ENCODE data around the gene MAPK8IP1.
"Not testable (repeated sequence)": the region's sequence is repeated elsewhere in the genome, so short reads cannot be mapped to it uniquely, and the experiment has no call there.

MAPK8IP1 gene

DNA sequence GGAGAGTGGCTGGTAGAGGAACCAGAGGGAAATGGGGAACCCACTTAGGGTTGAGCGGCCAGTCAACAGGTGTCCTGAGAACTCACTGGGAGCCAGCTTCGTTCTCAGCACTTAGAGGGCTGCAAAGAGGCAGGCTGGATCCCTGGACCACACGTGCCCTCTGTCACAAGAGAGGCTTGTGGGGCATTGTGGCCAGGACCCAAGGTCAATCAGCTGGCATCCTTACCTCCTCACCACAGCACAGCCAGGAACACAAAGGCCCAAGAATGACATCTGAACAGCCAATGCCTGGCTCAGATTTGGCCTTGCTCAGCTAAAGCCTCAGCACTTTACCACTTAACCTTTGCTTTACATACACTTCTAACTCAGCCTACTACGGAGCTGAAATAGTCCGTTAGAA lies 7.4 kb downstream of the MAPK8IP1 start:
- no peak for DNase-seq

DNA sequence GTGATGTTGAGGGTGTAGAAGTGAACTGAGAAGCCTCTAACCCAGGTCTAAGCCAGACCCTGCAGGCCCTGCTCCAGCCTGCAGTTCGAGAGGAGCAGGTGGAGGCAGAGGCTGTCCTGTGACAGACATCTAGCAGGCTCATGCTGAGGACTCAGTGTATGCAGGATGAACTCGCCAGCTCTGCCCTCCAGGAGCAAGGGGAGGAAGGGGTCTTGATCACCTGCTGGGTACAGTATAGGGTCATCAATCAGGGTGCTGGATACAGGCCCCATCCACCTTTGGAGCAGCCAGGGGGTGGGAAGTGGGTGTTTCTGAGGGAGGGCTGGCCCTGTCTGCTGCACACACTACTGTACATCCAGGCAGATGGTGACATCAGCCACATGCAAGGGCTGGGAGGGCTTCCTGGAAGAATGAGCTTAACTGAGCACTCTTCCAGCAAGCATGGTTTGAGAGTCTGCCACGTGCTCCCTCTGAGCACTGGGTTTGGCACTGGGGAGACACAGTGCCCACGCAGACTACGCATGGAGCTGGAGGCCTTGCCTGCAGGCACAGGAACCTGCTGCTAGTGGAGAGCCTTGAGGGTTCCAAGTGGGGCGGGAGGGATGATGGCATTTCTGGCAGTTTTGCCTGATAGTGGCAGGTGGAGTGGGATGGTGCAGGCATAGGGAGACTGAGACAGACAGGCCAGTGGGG lies 9.2 kb downstream of the MAPK8IP1 start:
- no peak for DNase-seq

DNA sequence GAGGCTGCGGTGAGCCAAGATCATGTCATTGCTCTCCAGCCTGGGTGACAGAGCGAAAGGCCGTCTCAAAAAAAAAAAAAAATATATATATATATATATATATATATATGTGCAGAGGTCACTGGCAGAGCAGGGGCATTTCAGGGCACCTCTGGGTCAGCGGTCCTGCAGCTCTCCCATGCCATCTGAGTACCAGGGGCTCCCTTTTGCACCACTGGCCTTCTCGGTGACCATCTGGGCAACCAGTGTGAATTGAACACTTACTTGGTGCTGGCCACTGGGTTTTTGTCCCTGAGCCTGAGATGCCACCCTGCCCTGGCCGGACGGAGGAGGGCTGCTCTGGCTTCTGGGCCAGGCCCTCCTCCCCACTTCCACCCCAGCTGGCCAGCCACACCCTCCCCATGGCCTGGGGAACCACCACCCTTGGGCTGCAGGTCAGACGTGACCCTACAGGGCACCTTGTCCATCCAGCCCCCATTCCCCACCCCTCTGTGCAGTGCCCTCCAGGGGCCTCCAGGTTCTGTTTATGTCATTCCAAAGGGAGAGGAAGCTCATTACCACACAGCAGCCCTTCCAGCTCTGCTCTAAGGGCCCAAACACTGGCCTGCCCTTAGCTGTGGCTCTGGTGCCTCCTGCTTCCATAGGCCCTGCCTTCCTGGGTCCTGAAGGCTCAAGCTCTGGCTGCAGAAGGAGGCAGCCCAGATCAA lies 10.3 kb downstream of the MAPK8IP1 start:
- DNase-seq = no peak

DNA sequence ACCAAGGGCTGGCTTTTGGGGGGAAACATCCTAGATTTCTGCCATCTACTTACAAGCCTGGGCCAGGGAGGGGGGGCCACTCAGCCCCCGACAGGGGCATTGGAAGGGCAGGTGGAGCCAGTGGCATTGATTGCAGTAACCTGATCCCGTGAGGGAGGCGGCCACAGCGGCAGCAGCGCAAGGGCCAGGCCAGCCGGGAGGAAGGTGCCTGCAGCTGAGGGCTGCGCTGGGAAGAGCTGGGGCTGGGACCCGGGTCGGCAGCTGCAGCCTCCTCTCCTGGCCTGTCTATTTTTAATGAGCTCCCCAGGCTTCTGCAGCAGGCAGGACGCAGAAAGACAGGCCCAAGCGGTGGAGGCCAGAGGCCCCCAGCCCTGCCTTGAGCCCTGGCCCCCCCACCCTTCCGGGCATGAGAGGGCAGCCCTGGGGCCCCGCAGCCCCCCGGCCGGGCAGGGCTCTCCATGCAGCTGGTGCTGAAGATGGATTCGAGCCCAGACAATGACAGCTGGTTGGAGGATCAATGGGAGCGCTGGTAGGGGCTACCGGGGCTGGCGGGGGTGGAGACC lies 11.1 kb downstream of the MAPK8IP1 start:
- DNase-seq = peak; percentile 84

DNA sequence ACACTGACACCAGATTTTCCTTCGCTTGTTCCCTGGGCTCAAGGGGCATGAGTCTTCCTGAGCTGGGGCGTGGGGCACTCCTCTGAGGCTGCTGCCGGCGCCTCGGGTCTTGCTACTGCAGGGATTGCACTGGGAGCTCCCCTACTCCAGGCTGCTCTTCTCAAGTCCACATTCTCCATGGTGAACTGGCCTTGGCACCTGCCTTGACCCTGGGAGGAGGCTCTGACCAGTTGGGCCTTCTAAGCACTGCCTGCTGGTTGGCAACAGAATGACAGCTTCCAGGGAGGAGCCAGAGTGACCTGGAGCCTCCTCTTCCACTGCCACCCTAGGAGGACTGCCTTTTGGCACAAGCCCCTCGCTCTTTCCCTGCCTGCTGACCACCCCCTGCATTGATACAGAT lies 12.1 kb downstream of the MAPK8IP1 start:
- DNase-seq = no peak

DNA sequence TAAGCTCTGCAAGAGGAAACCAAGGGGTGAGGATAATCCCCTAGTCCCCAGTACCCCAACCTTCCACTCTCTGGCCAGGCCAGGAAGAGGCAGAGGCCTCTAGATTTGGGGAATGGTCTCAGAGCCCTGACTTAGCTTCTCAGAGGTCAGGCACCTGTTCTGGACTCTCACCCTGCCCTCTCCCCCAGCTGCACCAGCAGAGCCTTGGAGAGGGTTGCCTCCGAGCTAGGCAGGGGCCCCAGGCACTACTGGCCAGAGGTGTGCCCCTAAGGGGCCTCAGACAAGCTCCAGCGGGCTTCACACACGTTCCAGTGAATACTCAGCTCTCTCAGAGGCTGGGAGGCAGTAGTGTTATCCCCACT lies 13.6 kb downstream of the MAPK8IP1 start:
- no peak for DNase-seq

DNA sequence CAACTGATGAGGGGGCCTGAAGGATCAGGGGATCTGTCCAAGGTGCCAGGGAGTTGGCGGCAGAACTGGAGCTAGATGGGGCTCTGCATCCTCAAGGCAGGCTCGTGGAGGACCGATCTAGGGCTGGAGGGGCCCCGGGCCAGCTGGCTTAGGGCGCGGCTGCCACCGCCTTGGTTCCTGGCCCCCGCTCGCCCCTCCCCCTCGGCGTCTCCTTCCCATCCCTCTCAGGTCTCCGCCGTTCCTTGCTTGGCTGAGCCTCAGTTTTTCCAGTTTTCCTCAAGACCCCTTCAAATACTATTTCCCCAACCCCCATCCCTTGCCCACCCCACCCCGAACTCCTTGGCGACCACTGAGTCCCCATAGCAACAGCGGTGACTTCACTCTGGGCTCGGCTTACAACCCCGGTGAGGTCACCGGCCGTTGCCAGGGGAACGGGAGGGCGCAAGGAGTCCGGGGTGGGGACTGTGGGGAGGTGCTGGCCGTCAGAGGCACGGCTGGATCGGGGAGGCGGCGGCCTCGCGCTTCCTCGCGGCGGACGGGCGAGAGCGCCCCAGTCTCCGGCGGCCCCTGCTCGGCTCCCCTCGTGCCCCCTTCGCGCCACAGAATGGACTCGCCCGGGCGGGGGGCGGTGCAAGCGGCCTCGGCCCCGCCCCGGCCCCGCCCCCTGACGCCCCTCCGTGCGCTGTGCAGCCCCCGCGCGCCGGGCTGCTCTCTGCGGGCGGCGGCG lies 14.2 kb downstream of the MAPK8IP1 start:
- DNase-seq = peak; percentile 89

DNA sequence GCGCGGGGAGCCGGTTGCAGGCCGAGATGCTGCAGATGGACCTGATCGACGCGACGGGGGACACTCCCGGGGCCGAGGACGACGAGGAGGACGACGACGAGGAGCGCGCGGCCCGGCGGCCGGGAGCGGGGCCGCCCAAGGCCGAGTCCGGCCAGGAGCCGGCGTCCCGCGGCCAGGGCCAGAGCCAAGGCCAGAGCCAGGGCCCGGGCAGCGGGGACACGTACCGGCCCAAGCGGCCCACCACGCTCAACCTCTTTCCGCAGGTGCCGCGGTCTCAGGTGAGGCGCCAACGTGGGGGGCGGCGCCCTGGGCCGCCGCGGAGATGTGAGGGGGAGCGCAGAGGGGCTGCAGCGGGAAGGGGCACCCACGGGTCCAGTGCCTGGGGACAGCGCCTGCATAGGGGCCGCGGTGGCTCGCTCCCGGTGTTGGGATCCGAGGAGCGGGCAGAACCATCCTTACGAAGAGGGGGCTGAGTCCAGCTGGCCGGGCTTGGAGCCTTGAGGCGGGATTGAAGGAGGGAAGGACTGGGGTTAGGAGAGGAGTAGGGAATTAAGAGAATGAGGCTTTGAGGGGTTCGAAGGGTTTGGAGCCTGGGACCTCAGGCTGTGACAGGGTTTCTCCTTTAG lies 14.8 kb downstream of the MAPK8IP1 start:
- peak; percentile 67 for DNase-seq

DNA sequence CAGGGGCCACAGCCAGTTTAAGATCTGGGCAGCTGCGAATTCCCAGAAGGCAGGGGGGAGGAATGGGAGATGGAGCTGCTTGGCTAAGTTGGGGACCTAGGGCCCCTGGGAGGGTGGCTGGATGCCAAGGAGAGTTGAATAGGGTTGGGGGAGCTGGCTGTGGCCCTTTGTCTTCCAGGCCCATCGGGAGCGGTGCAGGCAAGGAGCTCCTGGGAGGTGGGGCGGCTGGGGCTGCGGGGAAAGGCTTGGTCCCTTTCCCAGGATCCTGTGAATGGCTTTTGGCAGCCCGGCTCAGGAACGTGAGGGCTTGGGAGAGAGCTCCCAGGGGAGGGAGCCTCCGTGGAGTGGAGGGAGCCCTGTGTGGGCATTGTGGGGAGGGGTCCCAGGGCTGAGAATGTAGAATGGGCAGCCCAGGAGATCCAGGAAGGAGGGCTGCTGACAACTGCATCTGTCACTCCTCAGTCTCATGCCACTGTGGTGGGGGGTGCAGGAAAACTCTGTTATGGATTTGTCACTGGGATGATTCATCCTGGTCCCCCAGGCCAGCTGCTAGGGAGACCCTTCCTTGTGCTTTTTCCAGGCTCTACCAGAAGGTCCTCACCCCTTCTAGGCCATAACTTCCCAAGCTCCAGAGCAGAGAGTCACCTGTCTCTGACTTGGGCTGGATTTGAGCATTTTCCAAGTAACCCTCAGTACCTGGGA lies 15.6 kb downstream of the MAPK8IP1 start:
- peak; percentile 42 for DNase-seq

DNA sequence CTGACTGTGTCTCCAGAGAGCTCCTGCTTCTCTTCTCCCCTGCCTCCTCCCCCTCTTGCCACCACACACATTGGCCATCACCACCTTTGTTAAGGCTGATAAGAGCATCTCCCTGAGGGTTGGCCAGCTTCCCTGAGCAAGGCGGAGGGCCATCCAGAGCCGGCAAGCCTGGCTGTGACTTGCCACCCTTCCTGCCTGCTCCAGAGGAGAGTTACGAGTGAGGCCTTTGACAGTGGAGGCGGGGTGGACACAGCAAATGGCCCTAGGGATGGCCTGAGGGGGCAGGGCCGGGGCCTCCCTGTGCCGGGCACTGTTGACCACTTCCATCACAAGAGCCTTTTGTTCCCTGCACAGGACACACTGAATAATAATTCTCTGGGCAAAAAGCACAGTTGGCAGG lies 16.2 kb downstream of the MAPK8IP1 start:
- DNase-seq = no peak

DNA sequence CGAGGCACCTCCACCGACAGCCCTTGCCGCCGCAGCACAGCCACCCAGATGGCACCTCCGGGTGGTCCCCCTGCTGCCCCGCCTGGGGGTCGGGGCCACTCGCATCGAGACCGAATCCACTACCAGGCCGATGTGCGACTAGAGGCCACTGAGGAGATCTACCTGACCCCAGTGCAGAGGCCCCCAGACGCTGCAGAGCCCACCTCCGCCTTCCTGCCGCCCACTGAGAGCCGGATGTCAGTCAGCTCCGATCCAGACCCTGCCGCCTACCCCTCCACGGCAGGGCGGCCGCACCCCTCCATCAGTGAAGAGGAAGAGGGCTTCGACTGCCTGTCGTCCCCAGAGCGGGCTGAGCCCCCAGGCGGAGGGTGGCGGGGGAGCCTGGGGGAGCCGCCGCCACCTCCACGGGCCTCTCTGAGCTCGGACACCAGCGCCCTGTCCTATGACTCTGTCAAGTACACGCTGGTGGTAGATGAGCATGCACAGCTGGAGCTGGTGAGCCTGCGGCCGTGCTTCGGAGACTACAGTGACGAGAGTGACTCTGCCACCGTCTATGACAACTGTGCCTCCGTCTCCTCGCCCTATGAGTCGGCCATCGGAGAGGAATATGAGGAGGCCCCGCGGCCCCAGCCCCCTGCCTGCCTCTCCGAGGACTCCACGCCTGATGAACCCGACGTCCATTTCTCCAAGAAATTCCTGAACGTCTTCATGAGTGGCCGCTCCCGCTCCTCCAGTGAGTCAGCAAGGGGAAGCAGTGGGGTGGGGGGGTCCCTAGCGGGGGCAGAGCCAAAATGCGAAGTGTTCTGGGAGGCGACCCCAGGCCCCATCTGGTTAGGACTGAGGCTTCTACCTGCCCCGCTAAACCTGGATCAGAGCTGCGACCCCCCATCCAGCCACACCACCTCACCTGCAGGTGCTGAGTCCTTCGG lies 17.3 kb downstream of the MAPK8IP1 start:
- no peak for DNase-seq

DNA sequence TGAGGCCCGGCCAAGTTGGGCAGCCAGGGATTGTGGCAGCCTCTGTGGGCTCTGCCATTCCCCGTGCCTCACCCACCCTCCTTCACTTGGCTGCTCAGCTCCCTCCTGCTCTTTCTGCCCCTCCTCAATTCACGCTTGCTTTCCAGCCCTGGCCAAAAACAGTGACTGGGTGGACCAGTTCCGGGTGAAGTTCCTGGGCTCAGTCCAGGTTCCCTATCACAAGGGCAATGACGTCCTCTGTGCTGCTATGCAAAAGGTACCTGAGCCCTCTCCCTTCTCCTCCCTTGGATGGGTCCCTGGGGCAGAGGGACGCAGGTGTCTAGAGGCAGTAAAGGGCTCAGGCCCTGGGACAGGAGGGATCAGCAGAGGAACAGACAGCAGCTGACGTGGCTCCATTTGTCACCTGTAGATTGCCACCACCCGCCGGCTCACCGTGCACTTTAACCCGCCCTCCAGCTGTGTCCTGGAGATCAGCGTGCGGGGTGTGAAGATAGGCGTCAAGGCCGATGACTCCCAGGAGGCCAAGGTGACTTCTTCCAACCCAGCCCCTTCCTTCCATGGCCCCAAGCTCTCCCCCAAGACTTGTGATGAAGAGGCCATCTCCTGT lies 19.0 kb downstream of the MAPK8IP1 start:
- no peak for DNase-seq

DNA sequence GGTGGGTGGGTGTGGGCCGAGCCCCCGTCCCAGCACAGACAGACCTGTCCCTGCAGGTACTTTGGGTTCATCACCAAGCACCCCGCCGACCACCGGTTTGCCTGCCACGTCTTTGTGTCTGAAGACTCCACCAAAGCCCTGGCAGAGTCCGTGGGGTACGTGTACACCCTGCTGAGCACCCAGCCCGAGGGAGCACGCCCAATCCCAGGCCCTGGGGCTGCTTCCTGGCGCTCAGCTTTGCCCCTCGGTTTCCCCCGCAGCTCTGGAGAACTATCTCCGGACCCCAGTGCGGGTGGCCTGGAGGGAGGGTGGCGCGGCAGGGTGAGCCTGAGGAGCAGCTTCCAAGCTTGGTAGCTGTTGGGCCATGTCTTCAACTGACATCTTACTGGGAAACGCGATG lies 19.6 kb downstream of the MAPK8IP1 start:
- no peak for DNase-seq

DNA sequence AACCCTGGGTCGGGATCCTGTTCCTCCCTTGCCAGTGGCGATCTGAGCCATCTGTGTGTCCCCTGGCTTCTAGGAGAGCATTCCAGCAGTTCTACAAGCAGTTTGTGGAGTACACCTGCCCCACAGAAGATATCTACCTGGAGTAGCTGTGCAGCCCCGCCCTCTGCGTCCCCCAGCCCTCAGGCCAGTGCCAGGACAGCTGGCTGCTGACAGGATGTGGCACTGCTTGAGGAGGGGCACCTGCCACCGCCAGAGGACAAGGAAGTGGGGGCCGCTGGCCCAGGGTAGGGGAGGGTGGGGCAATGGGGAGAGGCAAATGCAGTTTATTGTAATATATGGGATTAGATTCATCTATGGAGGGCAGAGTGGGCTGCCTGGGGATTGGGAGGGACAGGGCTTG lies 20.1 kb downstream of the MAPK8IP1 start:
- DNase-seq = not testable (repeated sequence)

DNA sequence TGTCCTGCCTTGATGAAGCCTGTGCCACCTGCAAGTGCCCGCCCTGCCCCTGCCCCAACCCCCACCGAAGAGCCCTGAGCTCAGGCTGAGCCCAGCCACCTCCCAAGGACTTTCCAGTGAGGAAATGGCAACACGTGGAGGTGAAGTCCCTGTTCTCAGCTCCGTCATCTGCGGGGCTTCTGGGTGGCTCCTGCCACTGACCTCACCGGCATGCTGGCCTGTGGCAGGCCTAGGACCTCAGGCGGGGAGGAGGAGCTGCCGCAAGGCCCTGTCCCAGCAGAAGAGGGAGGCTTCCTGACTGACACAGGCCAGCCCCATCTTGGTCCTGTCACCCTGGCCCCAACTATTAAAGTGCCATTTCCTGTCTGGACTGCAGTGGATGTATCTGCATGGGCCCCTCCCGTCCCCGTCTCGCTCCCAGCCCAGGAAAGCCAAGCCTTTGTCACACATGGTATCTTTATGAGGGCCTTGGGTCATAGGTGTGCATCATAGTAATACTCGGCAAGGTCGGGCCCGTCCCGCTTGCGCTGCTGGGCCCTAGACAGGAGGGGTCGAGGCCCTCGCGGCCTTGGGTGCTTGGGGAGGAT lies 20.7 kb downstream of the MAPK8IP1 start:
- DNase-seq = no peak

DNA sequence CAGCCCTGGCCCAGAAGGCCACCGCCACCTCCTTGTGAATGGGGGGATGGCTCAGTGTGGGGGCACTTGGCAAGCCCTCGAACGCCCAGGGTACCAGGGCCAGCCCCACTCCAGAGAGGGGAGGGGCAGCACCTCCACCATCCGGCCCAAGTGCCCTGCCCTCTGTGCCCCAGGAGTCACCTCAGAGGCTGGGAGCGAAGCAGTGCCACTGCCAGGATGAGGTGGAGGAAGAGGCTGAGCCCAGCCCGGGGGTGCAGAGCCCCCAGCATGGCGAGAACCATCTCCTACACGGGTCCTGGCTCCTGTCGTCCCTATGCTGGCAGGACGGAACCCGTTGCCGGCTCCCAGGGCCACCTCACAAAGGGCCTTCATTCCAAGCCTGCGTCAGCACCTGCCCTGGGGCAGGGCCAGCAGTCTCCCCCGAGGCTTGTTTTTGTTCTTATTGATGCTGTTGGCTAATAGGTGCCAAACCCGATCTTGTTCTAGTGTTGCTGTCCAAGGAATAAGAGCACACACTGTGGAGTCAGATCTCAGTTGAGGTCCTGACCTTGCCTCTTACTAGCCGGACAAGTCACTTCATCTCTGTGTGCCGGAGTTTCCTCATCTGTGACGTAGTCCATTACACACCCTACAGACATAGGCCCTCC lies 21.6 kb downstream of the MAPK8IP1 start, which contains the start of gene FREY1:
FREY1 (minus strand) TSS at position 307 of the 647 bp plus-strand sequence; CDS start at position 281, 26 bp downstream.
- DNase-seq = no peak

DNA sequence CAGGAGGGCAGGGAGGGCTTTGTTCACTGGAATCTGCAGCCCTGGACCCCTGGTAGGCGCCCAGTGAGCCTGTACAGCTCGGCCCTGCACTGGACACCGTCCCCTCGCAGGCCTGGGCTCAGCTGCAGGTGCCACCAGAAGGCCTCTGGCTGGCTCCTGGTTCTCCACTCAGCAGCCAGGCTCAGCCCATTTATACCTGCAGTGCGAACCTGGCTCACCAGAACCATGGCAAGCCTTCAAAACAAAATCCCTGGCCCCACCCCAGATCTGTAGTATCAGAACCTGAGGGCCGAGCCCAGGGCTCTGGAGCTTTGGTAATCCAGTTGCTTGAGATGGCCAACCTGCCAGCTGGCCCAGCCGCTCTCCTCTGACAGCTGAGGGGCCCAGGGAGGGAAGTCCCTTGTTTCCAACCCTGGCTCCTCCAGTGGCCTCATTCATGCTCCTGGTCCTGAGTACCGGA lies 22.5 kb downstream of the MAPK8IP1 start:
- DNase-seq = peak; percentile 47

DNA sequence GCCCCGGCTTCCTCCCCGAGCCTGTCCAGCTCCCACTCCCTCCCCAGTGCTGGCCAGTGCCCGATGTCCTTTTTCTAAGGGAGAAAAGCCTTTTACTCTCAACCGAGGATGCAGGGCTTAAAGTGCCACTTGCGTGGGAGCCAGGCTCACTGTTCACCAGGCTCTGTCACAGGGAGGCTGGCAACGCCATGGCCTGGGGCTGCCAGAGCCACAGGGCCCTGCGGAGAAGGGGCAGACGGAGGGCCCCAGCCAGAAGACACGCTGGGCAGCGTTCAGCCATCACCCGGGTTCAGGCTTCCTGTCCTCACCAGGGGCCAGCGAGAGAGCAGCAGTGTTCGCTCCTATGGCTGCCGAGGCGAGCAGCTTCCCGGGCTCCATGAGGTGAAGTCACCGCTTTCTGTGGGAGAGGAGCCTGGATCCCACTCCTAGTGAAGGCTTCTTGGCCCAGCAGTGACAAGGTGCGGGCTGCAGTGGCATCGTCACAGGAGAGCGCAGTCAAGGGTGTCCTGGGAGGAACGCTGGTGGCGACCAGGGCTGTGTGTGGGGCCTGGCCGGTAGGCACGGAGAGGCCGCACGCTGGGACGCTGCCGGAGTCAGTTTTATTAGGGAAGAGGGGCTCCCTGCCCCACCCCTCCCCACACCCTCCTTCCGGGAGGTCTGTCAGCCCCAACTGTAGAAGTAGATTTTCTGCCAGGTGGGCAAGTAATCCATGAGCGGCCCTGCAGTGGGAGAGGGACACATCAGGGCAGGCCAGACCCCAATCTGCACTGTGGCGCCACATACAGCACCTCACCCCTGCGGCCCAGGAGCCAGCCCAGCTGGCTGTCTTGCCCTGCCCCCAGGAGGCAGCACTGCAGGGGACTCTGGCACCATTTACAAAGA lies 24.4 kb downstream of the MAPK8IP1 start:
- DNase-seq = no peak

DNA sequence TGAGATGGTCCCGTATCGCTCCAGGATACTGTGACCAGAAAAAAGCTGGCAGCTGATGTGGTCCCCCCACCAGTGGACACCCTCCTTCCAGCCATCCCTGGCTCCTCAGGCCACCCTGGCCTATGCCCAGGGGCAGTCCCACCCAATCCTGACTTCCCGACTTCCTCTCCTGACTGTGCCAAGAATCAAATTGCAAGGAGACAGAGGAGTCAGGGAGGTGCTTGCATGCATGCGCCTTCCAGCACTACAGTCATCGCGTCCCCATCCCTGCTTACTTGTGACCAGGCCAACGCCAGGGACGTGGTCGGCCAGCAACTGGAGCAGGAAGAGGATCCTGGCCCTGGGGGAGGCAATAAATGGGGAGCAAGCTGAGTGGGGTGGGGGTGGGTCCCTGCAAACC lies 25.2 kb downstream of the MAPK8IP1 start:
- DNase-seq = no peak

Measured in retina (tissue), 1 donor.